ENCODE measurements around the gene TMEM35B. TPM values are rescaled to one million over a fixed set of nuclear protein-coding genes. Genes with fewer than 3 reads are reported as not detected.
A peak's percentile ranks its signal among the peaks of the same experiment; 100 is the strongest.
"Not testable (repeated sequence)": the region's sequence is repeated elsewhere in the genome, so short reads cannot be mapped to it uniquely, and the experiment has no call there.

TMEM35B gene
- polyA plus RNA-seq, 6 donors from 2014 or later, result 36.0 to 89.6 (median 77.9) TPM

DNA sequence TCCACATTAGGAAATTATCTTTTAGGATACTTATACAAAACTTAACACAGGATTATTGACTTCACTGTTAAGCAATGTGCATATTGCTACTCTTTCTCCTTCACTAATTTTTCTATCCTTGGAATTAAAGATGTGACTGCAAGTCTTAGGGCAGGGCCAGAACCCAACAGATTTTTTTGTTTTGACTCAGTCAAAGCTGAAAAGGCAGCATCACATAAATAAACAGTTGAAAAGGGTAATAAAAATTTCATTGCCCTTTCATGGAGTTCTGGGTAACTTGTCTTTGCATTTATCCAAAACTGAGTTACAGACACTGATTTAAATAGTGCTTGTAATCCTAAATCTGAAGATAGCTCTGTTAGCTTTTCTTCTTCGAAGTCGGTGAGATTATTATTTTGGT, 1.9 kb upstream of the TMEM35B start:
- H3K36me3 Mint-ChIP-seq, result no peaks in the 10 kb centered on the region
- DNase-seq (no peak), ATAC-seq (ENCODE audit: low read depth in 2 of 2) (no peak)
- H3K27ac Mint-ChIP-seq, result peak overlapping the region in 1 of 6 donors; percentile 41
- peaks cover 20 to 34% (median 26%) of the 10 kb centered on the region in 3 donors for H3K4me1 Mint-ChIP-seq
- no peaks in the 10 kb centered on the region for H3K9me3 Mint-ChIP-seq
- no peaks in the 10 kb centered on the region for H3K27me3 Mint-ChIP-seq
- H3K4me3 Mint-ChIP-seq, result peak overlapping the region in 1 of 8 donors; percentile 68

- not testable (repeated sequence) for DNase-seq; H3K36me3 Mint-ChIP-seq; ATAC-seq (ENCODE audit: low read depth in 2 of 2); H3K27me3 Mint-ChIP-seq; H3K9me3 Mint-ChIP-seq
- H3K4me3 Mint-ChIP-seq, result peak overlapping the region; percentile 91 to 99 (median 96)
- H3K4me1 Mint-ChIP-seq, result peaks cover 25 to 43% (median 36%) of the 10 kb centered on the region in 3 donors
- peak overlapping the region; percentile 68 to 96 (median 86) for H3K27ac Mint-ChIP-seq
Observed at GRCh38 chr1:34985609-34985904, 410 bp upstream of the TMEM35B start.

DNA sequence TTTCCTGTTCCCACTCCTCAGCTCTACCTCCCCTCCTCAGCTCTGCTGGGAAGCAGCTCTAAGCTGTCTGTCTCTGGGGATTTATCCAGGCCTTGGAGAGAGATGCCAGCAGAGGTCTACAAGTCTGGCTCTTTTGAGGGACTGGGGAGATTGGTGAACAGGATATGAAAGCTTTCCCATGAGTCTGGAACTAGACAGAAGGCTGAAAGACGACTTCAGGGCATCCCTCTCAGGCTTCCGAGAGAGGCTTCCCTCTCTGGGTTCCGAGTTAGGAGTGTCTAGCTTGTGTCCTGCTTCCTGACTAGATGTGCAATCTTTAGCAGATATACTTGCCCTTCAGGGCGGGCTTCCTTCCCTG, 733 bp downstream of the TMEM35B start:
- H3K36me3 Mint-ChIP-seq, result no peaks in the 10 kb centered on the region
- peak overlapping the region; percentile 30 to 97 (median 94) for H3K27ac Mint-ChIP-seq
- peaks cover 28 to 45% (median 39%) of the 10 kb centered on the region in 3 donors for H3K4me1 Mint-ChIP-seq
- H3K9me3 Mint-ChIP-seq, result no peaks in the 10 kb centered on the region
- DNase-seq, result no peak
- peak overlapping the region; percentile 91 to 99 (median 98) for H3K4me3 Mint-ChIP-seq
- no peaks in the 10 kb centered on the region for H3K27me3 Mint-ChIP-seq
- ATAC-seq (ENCODE audit: low read depth in 2 of 2), result no peak

DNA sequence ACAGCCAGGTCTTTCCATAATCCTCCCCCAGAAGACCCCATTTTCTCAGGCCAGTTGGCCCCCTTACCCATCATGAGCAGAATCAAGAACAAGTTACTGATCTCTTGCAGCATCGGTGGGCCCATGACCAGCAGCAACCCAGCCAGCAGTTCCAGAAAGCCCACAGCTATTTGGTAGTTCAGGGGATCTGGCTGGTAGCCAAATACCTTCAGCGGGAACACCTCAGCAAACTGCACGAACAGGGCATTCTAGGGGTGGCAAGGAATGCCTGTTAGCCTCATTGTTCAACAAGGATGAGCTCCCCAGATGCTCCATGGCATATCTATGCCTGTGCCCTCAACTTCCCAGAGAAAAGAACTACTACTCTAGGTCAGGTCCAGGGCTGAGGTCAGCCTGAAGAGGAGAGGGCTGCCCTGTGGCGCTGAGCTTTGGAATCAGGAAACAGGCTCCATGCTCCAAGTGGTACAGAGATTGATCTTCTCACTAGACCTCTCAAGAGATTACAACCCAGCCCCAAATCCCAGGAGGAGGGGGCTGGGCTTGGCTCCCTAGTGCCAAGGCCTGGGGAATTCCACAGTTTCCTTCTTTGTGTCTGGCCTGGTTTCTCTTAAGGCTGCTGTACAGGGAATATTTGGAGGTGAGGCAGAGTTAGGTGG, 1.3 kb downstream of the TMEM35B start:
- peaks cover 28 to 45% (median 39%) of the 10 kb centered on the region in 3 donors for H3K4me1 Mint-ChIP-seq
- peak overlapping the region; percentile 30 to 94 (median 80) for H3K27ac Mint-ChIP-seq
- H3K4me3 Mint-ChIP-seq, result peak overlapping the region; percentile 91 to 99 (median 98)
- ATAC-seq (ENCODE audit: low read depth in 2 of 2) (no peak), DNase-seq (no peak)
- H3K36me3 Mint-ChIP-seq, result no peaks in the 10 kb centered on the region
- H3K9me3 Mint-ChIP-seq, result no peaks in the 10 kb centered on the region
- no peaks in the 10 kb centered on the region for H3K27me3 Mint-ChIP-seq

DNA sequence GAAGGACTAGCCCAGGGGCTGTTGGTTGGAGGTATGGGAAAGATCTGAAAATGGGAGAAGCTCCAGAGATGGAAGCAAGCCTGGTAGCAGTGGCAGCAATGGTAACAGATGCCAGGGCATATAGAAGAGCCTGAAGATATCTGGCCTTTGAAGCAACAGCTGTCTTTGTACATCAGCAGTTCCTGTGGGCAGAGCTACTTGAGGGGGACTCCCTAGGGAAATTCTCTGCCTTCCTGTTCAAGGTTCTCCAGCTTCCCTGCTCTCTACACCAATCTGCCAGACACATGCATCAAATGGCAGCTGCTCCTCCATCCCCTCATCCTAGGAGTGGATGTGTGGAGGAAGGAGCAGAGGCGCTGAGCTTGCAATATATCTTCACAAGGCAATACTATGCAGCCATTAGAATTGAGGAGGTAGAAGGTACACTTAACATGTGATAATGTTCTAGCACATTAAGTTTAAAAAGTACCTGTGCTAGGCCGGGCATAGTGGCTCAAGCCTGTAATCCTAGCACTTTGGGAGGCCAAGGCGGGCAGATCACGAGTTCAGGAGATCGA, 2.2 kb downstream of the TMEM35B start:
- ATAC-seq (ENCODE audit: low read depth in 2 of 2) (no peak), DNase-seq (no peak)
- peak overlapping the region; percentile 36 to 98 (median 82) for H3K4me3 Mint-ChIP-seq
- no peaks in the 10 kb centered on the region for H3K9me3 Mint-ChIP-seq
- no peaks in the 10 kb centered on the region for H3K36me3 Mint-ChIP-seq
- H3K27ac Mint-ChIP-seq, result peak overlapping the region in 2 of 6 donors; percentile 47 to 65
- H3K4me1 Mint-ChIP-seq, result peaks cover 36 to 49% (median 47%) of the 10 kb centered on the region in 3 donors
- no peaks in the 10 kb centered on the region for H3K27me3 Mint-ChIP-seq

- no peak overlapping the region for H3K27ac Mint-ChIP-seq
- peaks cover 3 to 5% of the 10 kb centered on the region in 2 donors for H3K36me3 Mint-ChIP-seq
- H3K27me3 Mint-ChIP-seq, result no peaks in the 10 kb centered on the region
- H3K4me1 Mint-ChIP-seq, result peaks cover 39 to 47% (median 44%) of the 10 kb centered on the region in 3 donors
- DNase-seq (no peak), ATAC-seq (ENCODE audit: low read depth in 2 of 2) (no peak)
- H3K9me3 Mint-ChIP-seq, result peaks cover 0 to 2% (median 0%) of the 10 kb centered on the region in 7 donors
- peak overlapping the region in 1 of 8 donors; percentile 41 for H3K4me3 Mint-ChIP-seq
Observed at GRCh38 chr1:34980715-34981114, 4.4 kb downstream of the TMEM35B start.

DNA sequence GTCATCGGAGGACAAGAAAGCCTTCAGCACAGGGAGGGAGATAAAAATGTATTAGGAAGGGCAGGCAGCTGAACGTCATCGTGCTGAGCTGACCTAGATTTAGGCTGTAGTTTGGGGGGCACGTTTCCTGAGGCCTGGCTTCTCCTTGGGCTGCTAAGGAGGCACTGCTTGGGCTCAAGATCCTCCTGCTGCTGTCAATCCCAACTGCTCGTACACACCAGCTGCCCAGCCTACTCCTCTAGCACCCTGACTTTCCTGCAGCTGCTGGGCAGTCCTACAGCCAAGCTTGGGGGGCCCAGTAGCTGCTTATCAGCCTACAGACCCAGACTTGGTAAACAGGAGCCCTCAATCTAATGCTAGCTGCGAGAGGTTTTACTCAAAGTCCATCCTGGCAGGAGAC, 6.2 kb downstream of the TMEM35B start:
- no peak for DNase-seq
- no peak for ATAC-seq (ENCODE audit: low read depth in 2 of 2)
- H3K27me3 Mint-ChIP-seq, result no peaks in the 10 kb centered on the region
- peaks cover 33 to 39% (median 34%) of the 10 kb centered on the region in 3 donors for H3K4me1 Mint-ChIP-seq
- H3K4me3 Mint-ChIP-seq, result peak overlapping the region in 1 of 8 donors; percentile 25
- H3K36me3 Mint-ChIP-seq, result peaks cover 5 to 10% of the 10 kb centered on the region in 2 donors
- peaks cover 0 to 2% (median 0%) of the 10 kb centered on the region in 7 donors for H3K9me3 Mint-ChIP-seq
- H3K27ac Mint-ChIP-seq, result no peak overlapping the region

- Mint-ChIP-seq H3K27ac (peak overlapping the region in 1 of 6 donors; percentile 64), H3K36me3 (peaks cover 5 to 10% of the 10 kb centered on the region in 2 donors), H3K9me3 (peaks cover 0 to 2% (median 0%) of the 10 kb centered on the region in 7 donors), H3K27me3 (no peaks in the 10 kb centered on the region), H3K4me1 (peaks cover 25 to 30% (median 26%) of the 10 kb centered on the region in 3 donors), H3K4me3 (no peak overlapping the region)
- no peak for ATAC-seq (ENCODE audit: low read depth in 2 of 2)
- DNase-seq, result no peak
Observed at GRCh38 chr1:34977858-34978257, 7.3 kb downstream of the TMEM35B start.

DNA sequence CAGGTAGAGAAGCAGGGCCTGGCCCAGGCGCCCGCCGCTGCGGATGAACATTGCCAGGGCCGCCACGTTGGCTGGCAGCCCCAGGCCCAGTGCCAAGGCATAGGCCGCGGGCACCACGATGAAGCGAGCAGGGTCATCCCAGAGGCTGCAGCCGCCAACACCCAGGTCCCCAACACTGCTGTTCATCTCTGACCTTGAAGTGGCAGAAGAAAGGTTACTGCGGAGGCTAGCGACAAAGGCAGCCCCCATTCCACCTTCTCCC, 8.0 kb downstream of the TMEM35B start:
- H3K27ac Mint-ChIP-seq, result no peak overlapping the region
- no peak overlapping the region for H3K4me3 Mint-ChIP-seq
- peaks cover 20 to 22% (median 21%) of the 10 kb centered on the region in 3 donors for H3K4me1 Mint-ChIP-seq
- H3K9me3 Mint-ChIP-seq, result peaks cover 0 to 2% (median 0%) of the 10 kb centered on the region in 7 donors
- no peaks in the 10 kb centered on the region for H3K27me3 Mint-ChIP-seq
- peaks cover 5 to 10% of the 10 kb centered on the region in 2 donors for H3K36me3 Mint-ChIP-seq
- no peak for ATAC-seq (ENCODE audit: low read depth in 2 of 2)
- DNase-seq, result no peak

DNA sequence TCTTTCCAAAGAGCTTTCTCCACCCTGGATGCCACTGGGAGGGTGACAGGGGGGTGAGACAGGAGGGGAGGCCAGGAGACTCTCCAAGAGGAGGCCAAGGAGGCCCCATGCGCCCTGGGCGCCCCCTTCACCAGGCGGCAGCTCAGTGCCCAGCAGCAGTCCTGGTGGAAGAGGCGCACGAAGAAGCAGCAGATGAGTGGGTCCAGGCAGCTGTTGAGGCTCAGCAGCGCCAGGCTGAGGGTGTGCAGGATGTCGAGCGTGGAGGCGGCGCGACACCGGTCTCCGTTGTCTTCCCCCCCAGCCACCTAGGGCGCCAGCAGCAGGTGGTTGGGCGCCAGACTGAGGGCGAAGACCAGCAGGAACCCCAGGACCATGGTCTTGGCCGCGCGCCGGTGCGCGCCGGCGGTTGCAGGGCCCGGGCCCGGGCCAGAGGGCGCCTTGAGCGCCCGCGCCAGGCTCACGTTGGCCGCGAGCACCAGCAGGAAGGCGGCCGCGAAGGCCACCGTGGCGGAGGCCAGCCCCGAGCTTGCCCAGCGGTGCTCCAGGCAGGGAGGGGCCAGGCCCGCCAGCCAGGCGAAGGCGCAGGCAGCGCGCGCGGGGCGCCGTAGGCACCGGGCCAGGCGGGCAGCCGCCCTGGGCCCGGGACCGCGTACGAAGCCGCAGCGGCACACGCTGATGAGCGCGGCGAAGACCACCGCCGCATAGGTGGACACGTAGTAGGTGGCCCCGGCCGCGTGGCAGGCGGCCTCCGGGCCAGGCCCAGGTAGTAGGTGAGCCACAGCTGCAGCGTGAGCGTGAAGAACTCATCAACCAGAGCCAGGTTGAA, 8.6 kb downstream of the TMEM35B start:
- Mint-ChIP-seq H3K36me3 (peaks cover 5 to 10% of the 10 kb centered on the region in 2 donors), H3K4me3 (no peak overlapping the region), H3K27me3 (no peaks in the 10 kb centered on the region), H3K27ac (no peak overlapping the region), H3K4me1 (peaks cover 18 to 21% (median 19%) of the 10 kb centered on the region in 3 donors), H3K9me3 (peaks cover 0 to 2% (median 0%) of the 10 kb centered on the region in 7 donors)
- DNase-seq, result no peak
- no peak for ATAC-seq (ENCODE audit: low read depth in 2 of 2)

- Mint-ChIP-seq H3K4me3 (peak overlapping the region in 1 of 8 donors; percentile 6), H3K9me3 (peaks cover 0 to 2% (median 0%) of the 10 kb centered on the region in 7 donors), H3K4me1 (peaks cover 12 to 18% (median 14%) of the 10 kb centered on the region in 3 donors), H3K27me3 (no peaks in the 10 kb centered on the region), H3K27ac (peak overlapping the region in 2 of 6 donors; percentile 26 to 33), H3K36me3 (peaks cover 5 to 10% of the 10 kb centered on the region in 2 donors)
- DNase-seq, result no peak
- no peak for ATAC-seq (ENCODE audit: low read depth in 2 of 2)
Observed at GRCh38 chr1:34975771-34976170, 9.4 kb downstream of the TMEM35B start.

DNA sequence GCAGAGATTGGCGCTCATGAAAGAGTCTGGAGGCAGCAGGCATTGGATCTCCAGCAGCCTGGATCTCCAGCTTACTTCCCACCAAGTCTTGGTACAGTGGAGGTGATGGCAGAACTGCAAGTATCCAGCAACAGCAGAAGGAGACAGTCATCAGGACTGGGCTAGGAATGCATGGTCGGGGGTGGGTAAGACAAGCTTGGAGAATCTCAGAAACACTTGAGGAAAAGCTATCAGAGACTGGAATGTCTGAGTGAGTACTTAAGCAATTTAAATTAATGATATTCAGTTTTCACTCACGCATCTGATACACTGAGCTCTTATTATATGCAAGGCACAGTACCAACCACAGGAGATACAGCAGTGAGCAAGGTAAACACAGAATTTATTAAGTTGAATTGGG, 9.8 kb downstream of the TMEM35B start:
- H3K4me3 Mint-ChIP-seq, result no peak overlapping the region
- peaks cover 8 to 14% (median 10%) of the 10 kb centered on the region in 3 donors for H3K4me1 Mint-ChIP-seq
- H3K9me3 Mint-ChIP-seq, result peaks cover 0 to 2% (median 0%) of the 10 kb centered on the region in 7 donors
- no peaks in the 10 kb centered on the region for H3K27me3 Mint-ChIP-seq
- no peak overlapping the region for H3K27ac Mint-ChIP-seq
- DNase-seq (no peak), ATAC-seq (ENCODE audit: low read depth in 2 of 2) (no peak)
- H3K36me3 Mint-ChIP-seq, result peaks cover 5 to 10% of the 10 kb centered on the region in 2 donors

DNA sequence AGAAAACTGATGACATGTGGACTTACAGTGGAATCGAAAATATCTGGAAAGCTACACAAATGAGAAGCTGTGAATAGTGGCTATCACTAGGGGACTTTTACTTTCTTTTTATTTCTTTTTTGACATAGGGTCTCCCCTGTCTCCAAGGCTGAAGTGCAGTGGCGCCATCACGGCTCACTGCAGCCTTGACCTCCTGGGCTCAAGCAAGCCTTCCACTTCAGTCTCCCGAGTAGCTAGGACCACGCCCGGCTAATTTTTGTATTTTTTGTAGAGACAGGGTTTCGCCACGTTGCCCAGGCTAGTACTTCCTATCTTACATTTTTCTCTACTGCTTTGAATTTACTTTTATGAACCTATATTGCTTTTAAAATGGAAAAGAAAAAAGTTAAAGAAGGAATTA, 10.5 kb downstream of the TMEM35B start:
- Mint-ChIP-seq H3K27ac (no peak overlapping the region), H3K4me1 (peaks cover 8 to 12% (median 8%) of the 10 kb centered on the region in 3 donors), H3K27me3 (no peaks in the 10 kb centered on the region), H3K4me3 (no peak overlapping the region), H3K9me3 (peaks cover 0 to 2% (median 0%) of the 10 kb centered on the region in 7 donors), H3K36me3 (peaks cover 5 to 10% of the 10 kb centered on the region in 2 donors)
- ATAC-seq (ENCODE audit: low read depth in 2 of 2), result no peak
- DNase-seq, result no peak
